Activated CD4-positive, alpha-beta memory T cell treated with anti-CD3 and anti-CD28 coated beads for 36 hours (primary cell): ENCODE results near the gene ARHGEF11. TPM values are rescaled to one million over a fixed set of nuclear protein-coding genes. Genes with fewer than 3 reads are reported as not detected.
A peak's percentile ranks its signal among the peaks of the same experiment; 100 is the strongest.

Source experiments
- CTCF ChIA-PET: fragments of 350-600 bp; sonication (Branson Sonifier 250); formaldehyde crosslinking; loops from one replicate; lab custom pipeline; 2021; ENCODE audit warnings: antibody characterized with exemption, inconsistent platforms; lab: Charles Lee
- POLR2A ChIA-PET: fragments of 350-600 bp; sonication (Branson Sonifier 250); formaldehyde crosslinking; loops from one replicate; lab custom pipeline; 2021; ENCODE audit warnings: antibody characterized with exemption; lab: Charles Lee
- DNase-seq: peaks from one replicate; pipeline ENCODE4 v3.0.0-alpha.2; 2020
- H3K27ac Mint-ChIP-seq: one replicate; pipeline ENCODE4 v1.8.0; 2021; ENCODE audit warnings: mixed read lengths
- H3K27me3 Mint-ChIP-seq: one replicate; pipeline ENCODE4 v1.8.0; 2021; ENCODE audit warnings: mixed read lengths
- H3K36me3 Mint-ChIP-seq: one replicate; pipeline ENCODE4 v1.8.0; 2021; ENCODE audit warnings: mixed read lengths
- H3K4me1 Mint-ChIP-seq: one replicate; pipeline ENCODE4 v1.8.0; 2021; ENCODE audit warnings: low read depth, mixed read lengths
- H3K4me3 Mint-ChIP-seq: one replicate; pipeline ENCODE4 v1.8.0; 2021; ENCODE audit warnings: mild to moderate bottlenecking, mixed read lengths
- H3K9me3 Mint-ChIP-seq: one replicate; pipeline ENCODE4 v1.8.0; 2021; ENCODE audit warnings: mixed read lengths
- intact Hi-C: fragments of 100-400 bp; cut with micrococcal nuclease; formaldehyde crosslinking; loops from one replicate; pipeline ENCODE4 v1.15.1; 2023
- total RNA-seq, 2 experiments: library from RNA; stranded (reverse); gene quantifications; one replicate each; pipeline ENCODE4 v1.2.3, GENCODE V29; 2021

ARHGEF11 gene
- total RNA-seq, 2 experiments from 2014 or later, result 1.3 to 1.8 TPM

DNA sequence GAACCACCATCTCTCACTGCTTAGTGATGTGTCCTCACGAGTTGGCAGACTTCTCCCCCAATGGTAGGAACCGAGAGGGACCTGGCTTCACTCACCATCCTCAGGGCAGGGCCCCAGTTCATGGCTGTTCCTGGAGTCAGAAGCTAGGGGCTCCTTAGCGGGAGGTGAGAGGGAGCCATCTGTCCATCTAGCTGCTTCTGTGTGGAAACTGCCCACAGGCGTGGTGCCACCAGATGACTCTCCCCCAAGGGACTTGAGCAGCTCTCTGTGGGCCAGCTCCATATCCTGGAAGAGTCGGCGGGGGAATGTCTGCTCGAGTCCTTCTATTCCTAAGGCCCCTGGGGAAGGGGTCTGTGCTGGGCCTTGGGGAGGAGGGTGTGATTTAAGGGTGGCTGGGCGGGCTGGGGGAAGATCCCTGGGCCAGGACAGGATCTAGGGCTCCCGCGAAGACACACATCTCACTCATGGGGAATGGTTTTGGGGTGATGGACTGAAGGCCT lies 108.8 kb downstream of the ARHGEF11 start:
- H3K9me3 Mint-ChIP-seq, result no peaks in the 10 kb centered on the region
- ChIA-PET POLR2A (interaction anchor here (1.0 kb wide), 1 partner anchor 16 kb away, joined by 4 read pairs; no protein-coding TSS in a partner anchor), CTCF (interaction anchor here (2.0 to 2.4 kb wide), 2 partner anchors 9 to 47 kb away, joined by 6 to 8 read pairs; no protein-coding TSS in a partner anchor)
- H3K4me3 Mint-ChIP-seq, result no peak overlapping the region
- peaks cover 12% of the 10 kb centered on the region for H3K27me3 Mint-ChIP-seq
- no peak overlapping the region for H3K27ac Mint-ChIP-seq
- H3K36me3 Mint-ChIP-seq, result peaks cover 2% of the 10 kb centered on the region
- intact Hi-C loops, result no loop called here
- no peak for DNase-seq
- H3K4me1 Mint-ChIP-seq, result no peaks in the 10 kb centered on the region

DNA sequence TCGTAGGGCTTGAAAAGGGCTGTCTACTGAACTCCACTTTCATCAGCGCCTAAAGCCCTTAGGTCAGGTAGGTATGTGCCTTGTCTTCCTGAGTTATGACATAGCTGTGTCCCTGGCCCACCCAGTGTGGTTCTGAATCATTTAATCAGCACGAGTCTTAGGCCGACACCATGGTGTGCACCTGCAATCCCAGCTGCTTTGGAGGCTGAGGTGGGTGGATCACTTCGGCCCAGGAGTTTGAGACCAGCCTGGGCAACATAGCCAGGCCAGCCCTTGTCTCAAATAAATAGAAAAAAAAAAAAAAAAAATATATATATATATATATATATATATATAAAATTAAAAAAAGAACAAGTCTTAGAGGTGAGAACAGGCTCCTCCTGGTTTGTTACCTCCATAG lies 109.4 kb downstream of the ARHGEF11 start:
- no peaks in the 10 kb centered on the region for H3K9me3 Mint-ChIP-seq
- no peak overlapping the region for H3K4me3 Mint-ChIP-seq
- peaks cover 2% of the 10 kb centered on the region for H3K36me3 Mint-ChIP-seq
- peaks cover 17% of the 10 kb centered on the region for H3K27me3 Mint-ChIP-seq
- ChIA-PET CTCF (no interaction called here), POLR2A (no interaction called here)
- no peaks in the 10 kb centered on the region for H3K4me1 Mint-ChIP-seq
- no peak for DNase-seq
- no peak overlapping the region for H3K27ac Mint-ChIP-seq
- intact Hi-C loops, result no loop called here

GRCh38 chr1:156935505-156936128 lies 109.9 kb downstream of the ARHGEF11 start:
- no peaks in the 10 kb centered on the region for H3K4me1 Mint-ChIP-seq
- no peak for DNase-seq
- peaks cover 2% of the 10 kb centered on the region for H3K36me3 Mint-ChIP-seq
- POLR2A ChIA-PET, result no interaction called here
- no peak overlapping the region for H3K4me3 Mint-ChIP-seq
- intact Hi-C loops, result no loop called here
- CTCF ChIA-PET, result no interaction called here
- H3K27me3 Mint-ChIP-seq, result peaks cover 23% of the 10 kb centered on the region
- no peak overlapping the region for H3K27ac Mint-ChIP-seq
- no peaks in the 10 kb centered on the region for H3K9me3 Mint-ChIP-seq

GRCh38 chr1:156933136-156933535 lies 112.4 kb downstream of the ARHGEF11 start:
- no peak overlapping the region for H3K27ac Mint-ChIP-seq
- ChIA-PET POLR2A (no interaction called here), CTCF (interaction anchor here (1.3 to 1.4 kb wide), 2 partner anchors 22 to 43 kb away, joined by 3 to 4 read pairs; no protein-coding TSS in a partner anchor)
- H3K4me1 Mint-ChIP-seq, result peaks cover 2% of the 10 kb centered on the region
- DNase-seq, result no peak
- H3K36me3 Mint-ChIP-seq, result no peaks in the 10 kb centered on the region
- intact Hi-C loops, result no loop called here
- H3K9me3 Mint-ChIP-seq, result no peaks in the 10 kb centered on the region
- no peak overlapping the region for H3K4me3 Mint-ChIP-seq
- H3K27me3 Mint-ChIP-seq, result peaks cover 36% of the 10 kb centered on the region

DNA sequence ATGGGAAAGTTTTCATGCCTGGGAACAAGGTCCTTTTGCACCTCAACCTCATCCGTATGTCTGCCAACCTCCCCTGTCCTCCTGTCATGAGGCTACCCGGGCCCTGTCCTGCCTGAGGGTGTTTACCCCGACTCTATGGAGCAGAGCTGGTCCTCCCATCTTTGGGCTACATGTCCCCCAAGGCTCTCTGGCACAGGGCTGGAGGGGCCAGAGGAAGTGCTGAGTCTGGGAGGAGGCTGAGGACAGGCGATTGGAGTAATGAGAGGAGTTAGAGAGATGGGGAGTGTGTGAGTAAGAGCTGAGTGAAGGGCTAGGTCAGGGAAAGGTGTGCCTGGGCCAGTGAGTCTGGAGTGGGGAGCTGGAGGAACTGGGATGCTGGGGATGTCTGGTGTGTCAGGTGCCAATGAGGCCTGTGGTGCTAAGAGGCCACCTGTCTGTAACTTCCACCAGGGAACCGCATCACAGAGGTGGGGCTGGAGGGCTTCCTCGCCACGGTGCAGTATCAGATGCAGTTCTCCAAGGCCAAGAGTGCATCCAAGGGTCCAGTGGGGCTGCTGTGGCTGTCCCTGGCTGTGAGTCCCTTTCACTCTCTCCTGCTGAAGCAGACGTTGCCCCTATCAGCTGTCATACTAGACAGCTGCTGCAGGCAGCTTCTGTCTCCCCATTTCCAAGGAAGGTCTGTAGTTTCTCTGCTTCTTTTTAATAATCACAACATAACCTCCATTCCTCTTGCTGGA lies 113.4 kb downstream of the ARHGEF11 start:
- intact Hi-C loops, result no loop called here
- no peaks in the 10 kb centered on the region for H3K36me3 Mint-ChIP-seq
- CTCF ChIA-PET, result interaction anchor here (0.9 to 1.4 kb wide), 2 partner anchors 18 to 21 kb away, joined by 3 read pairs; no protein-coding TSS in a partner anchor

GRCh38 chr1:156931211-156931952 lies 114.2 kb downstream of the ARHGEF11 start:
- ChIA-PET POLR2A (no interaction called here), CTCF (interaction anchor here (0.9 kb wide), 1 partner anchor 18 kb away, joined by 3 read pairs; no protein-coding TSS in a partner anchor)
- intact Hi-C loops, result no loop called here
- Mint-ChIP-seq H3K27me3 (peaks cover 50% of the 10 kb centered on the region), H3K36me3 (no peaks in the 10 kb centered on the region), H3K27ac (no peak overlapping the region), H3K4me1 (peaks cover 12% of the 10 kb centered on the region), H3K9me3 (no peaks in the 10 kb centered on the region), H3K4me3 (no peak overlapping the region)
- DNase-seq, result no peak

More for the DNA sequence above, 113.4 kb downstream of the ARHGEF11 start:
- POLR2A ChIA-PET, result no interaction called here
- Mint-ChIP-seq H3K9me3 (no peaks in the 10 kb centered on the region), H3K4me3 (no peak overlapping the region), H3K27ac (no peak overlapping the region), H3K4me1 (peaks cover 10% of the 10 kb centered on the region), H3K27me3 (peaks cover 44% of the 10 kb centered on the region)
- DNase-seq, result no peak

DNA sequence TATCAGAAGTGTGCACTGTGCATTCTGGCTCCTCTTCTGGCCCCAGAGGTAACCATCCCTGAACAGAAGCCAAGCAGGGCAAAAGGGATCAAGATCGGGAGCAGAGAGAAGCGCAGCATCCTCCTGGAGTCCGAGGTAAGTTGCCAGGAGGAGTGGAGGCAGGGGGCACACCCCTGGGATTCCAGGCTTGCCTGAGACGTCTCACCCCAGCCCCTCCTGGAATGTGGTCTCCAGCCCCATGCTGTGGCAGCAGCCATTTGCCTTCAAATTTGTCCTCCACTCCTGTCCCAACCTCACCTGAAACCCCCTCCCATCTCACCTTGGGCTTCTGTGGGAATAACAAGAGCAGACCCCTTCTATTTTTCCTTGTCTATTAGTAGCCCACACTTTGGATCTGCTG lies 115.1 kb downstream of the ARHGEF11 start:
- no peak overlapping the region for H3K27ac Mint-ChIP-seq
- no peaks in the 10 kb centered on the region for H3K9me3 Mint-ChIP-seq
- peaks cover 57% of the 10 kb centered on the region for H3K27me3 Mint-ChIP-seq
- DNase-seq, result no peak
- H3K4me1 Mint-ChIP-seq, result peaks cover 12% of the 10 kb centered on the region
- CTCF ChIA-PET, result no interaction called here
- POLR2A ChIA-PET, result no interaction called here
- no peaks in the 10 kb centered on the region for H3K36me3 Mint-ChIP-seq
- intact Hi-C loops, result no loop called here
- no peak overlapping the region for H3K4me3 Mint-ChIP-seq

DNA sequence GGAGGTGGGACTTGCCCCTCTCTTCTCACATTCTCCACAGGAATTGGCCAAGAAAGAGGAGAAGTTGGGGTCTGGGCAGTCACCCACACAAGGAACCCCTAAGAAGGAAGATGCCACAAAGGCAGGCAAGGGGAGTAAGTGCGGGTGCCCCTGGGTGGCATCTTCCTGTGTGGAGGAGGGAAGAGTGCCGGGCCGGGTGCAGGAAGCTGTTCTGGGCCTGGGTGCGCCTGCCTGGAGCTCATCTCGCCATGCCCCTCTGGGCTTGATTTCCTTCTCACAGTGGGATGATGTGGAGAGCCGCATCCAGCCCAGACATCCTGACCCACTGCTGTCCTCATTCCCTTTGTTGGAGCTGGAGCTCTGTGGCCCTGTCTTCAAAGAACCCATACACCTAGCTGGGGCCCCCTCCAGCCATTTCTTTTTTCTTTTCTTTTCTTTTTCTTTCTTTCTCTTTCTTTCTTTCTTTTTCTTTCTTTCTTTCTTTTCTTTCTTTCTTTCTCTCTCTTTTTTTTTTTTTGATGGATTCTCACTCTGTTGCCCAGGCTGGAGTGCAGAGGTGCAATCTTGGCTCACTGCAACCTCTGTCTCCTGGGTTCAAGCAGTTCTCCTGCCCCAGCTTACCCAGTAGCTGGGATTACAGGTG lies 115.8 kb downstream of the ARHGEF11 start:
- peaks cover 65% of the 10 kb centered on the region for H3K27me3 Mint-ChIP-seq
- no peaks in the 10 kb centered on the region for H3K9me3 Mint-ChIP-seq
- no peak for DNase-seq
- H3K36me3 Mint-ChIP-seq, result no peaks in the 10 kb centered on the region
- no peak overlapping the region for H3K27ac Mint-ChIP-seq
- H3K4me3 Mint-ChIP-seq, result no peak overlapping the region
- POLR2A ChIA-PET, result no interaction called here
- H3K4me1 Mint-ChIP-seq, result peaks cover 12% of the 10 kb centered on the region
- CTCF ChIA-PET, result interaction anchor here (0.7 to 10.3 kb wide), 5 partner anchors 18 to 239 kb away, joined by 3 to 132 read pairs (median 4); partner anchors contain the start of gene PEAR1
- intact Hi-C loops, result loop anchor here (5.0 kb wide), 1 partner anchor 202 kb away; the partner anchor contains the start of genes ISG20L2 and METTL25B

GRCh38 chr1:156928043-156928602 lies 117.4 kb downstream of the ARHGEF11 start:
- ChIA-PET POLR2A (no interaction called here), CTCF (interaction anchor here (0.6 to 10.3 kb wide), 26 partner anchors 10 to 305 kb away, joined by 3 to 132 read pairs (median 4); partner anchors contain the start of genes NTRK1 and PEAR1)
- H3K27ac Mint-ChIP-seq, result no peak overlapping the region
- intact Hi-C loops, result loop anchor here (5.0 kb wide), 1 partner anchor 201 kb away; the partner anchor contains the start of genes ISG20L2 and METTL25B
- H3K27me3 Mint-ChIP-seq, result peaks cover 73% of the 10 kb centered on the region
- H3K9me3 Mint-ChIP-seq, result no peaks in the 10 kb centered on the region
- no peaks in the 10 kb centered on the region for H3K36me3 Mint-ChIP-seq
- no peak overlapping the region for H3K4me3 Mint-ChIP-seq
- peaks cover 16% of the 10 kb centered on the region for H3K4me1 Mint-ChIP-seq
- DNase-seq, result no peak

DNA sequence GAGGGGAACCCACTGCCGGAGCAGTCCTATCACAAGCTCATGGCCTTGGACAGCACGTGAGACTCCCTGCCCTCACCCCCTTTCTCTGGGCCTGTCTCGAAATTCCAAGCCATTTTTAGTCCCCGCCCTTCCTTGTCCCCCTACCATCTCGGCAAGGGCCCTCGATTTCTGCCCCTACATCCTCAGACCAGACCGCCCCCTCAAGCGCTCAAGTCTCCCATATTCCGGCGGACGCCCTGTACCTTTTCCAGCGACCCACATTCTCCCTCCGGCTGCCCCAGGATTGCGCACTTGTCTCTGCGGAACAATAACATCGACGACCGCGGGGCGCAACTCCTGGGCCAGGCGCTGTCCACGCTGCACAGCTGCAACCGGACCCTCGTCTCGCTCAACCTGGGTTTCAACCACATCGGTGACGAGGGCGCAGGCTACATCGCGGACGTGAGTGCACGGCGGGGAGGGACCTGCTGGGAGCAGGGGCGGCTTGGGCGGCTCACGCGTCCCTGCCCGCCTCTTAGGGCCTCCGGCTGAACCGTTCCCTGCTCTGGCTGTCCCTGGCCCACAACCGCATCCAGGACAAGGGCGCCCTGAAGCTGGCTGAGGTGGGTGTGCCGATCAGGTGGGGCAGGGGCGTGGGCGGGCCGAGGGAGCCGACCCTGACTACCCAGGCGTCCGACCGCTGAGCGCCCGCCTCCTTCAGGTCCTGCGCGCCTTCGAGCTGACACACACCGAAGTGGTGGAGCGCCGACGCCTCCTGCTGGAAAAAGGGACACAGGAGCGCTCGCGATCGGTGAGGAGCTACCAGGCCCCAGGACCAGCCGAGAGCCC lies 118.1 kb downstream of the ARHGEF11 start:
- ChIA-PET POLR2A (no interaction called here), CTCF (interaction anchor here (0.6 to 10.3 kb wide), 28 partner anchors 10 to 305 kb away, joined by 3 to 132 read pairs (median 4); partner anchors contain the start of genes NTRK1 and PEAR1)
- Mint-ChIP-seq H3K36me3 (no peaks in the 10 kb centered on the region), H3K27me3 (peaks cover 75% of the 10 kb centered on the region), H3K4me1 (peaks cover 16% of the 10 kb centered on the region), H3K27ac (no peak overlapping the region), H3K4me3 (no peak overlapping the region), H3K9me3 (no peaks in the 10 kb centered on the region)
- intact Hi-C loops, result loop anchor here (5.0 kb wide), 1 partner anchor 200 kb away; the partner anchor contains the start of genes ISG20L2 and METTL25B
- peak; percentile 79 for DNase-seq
